Fibroblast of skin of back (primary cell): Measurements from ENCODE around the gene ZNF71.
A peak's percentile ranks its signal among the peaks of the same experiment; 100 is the strongest.
"Not testable (repeated sequence)": the region's sequence is repeated elsewhere in the genome, so short reads cannot be mapped to it uniquely, and the experiment has no call there.

Experiments
- DNase-seq: peaks from one replicate; pipeline ENCODE4 v3.0.0-alpha.2; 2013

ZNF71 gene

DNA sequence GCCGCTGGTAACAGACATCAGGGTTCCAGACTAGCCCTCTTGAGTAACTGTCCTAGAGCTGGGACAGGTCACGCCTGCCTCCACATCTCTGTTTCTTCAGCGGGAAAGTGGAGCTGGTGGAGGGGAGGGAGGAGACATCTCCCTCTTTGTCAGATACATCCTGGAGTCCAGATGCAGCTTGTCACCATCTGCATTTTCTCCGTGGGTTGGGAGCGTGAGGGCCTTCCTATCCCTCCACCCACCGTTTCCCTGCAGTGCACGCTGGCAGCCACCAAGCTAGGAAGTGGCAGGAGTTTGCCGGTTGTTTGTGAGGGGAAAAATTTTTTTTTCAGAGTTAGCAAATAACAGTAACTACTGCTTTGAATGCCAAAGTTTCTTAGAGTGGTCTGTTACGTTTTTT lies 27.9 kb downstream of the ZNF71 start:
- DNase-seq, result no peak

DNA sequence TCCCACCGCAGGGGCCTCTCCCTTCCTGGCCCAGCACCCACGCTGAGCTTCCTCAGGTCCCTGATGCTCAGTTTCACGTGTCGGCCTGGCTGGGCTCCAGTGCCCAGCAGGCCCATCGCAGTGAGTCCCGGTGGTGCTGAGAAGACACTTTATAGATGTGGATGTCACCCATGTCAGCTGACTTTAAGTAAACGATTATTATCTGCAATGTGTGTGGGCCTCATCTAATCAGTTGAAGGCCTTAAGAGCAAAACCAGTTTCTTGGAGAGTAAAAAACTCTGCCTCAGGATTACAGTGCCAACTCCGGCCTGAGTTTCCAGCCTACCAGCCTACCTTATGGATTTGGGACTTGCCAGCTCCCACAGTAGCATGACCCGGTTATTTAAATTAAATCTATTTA lies 30.6 kb downstream of the ZNF71 start:
- no peak for DNase-seq

DNA sequence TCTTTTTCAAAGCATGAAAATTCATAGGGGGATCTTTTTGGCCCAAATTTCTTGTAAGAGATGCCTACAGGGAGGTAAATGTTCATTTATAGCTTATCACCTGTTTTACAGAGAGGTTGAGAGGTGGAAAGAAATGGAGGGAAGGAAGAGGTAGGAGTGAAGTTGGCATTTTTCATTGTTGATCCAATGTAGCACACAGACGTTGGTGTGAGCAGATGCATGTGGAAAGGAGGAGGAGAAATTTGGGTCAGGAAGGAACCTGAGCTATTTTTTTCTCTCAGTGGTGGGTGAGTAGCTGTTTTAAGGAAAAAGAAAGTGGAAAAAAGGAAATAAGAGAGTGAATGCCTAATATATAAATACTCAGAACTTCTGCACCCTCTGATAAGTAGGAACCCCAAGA lies 37.9 kb downstream of the ZNF71 start:
- DNase-seq, result no peak

DNA sequence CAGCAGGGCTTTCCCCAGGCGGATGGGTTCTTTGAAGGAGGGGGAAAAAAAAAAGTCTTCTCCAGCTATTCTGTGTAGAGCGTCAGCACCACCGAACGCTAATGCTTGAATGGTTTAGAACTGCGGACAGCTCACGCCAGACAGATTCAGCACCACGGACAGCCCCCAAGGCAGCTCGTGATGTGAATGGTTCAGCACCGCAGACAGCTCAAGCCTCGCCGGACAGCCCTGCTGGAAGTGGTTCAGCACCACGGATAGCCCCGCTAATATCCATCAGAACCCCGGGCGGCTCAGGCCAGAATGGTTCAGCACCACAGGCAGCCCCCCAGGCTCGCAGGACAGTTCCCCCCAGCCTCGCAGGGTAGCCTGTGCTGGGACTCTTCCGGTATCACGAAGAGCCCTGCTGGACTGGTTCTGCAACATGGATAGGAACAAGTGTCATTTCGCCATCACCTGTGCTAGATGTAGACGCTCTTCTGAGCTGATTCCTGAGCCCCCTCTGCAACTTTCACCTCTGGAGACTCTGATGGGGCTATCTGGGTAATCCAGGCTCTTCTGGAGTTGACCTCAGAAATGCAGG lies 43.0 kb downstream of the ZNF71 start:
- DNase-seq, result peak; percentile 73

DNA sequence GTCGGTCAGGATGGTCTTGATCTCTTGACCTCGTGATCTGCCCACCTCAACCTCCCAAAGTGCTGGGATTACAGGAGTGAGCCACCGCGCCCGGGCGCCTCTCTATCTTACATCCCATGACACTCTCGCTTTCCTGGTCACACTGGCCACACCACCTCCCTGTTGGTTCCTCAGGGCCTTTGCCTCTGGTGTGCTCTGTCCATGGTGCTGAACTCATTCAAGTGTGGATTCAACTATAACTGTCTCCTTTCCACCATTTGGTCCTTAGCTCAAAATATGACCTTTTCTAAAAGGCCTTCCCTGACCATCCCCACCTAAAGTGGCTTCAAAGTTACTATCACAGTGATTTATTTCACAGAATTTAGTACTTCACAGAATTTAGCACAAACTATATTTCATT lies 44.1 kb downstream of the ZNF71 start:
- DNase-seq, result peak; percentile 19

DNA sequence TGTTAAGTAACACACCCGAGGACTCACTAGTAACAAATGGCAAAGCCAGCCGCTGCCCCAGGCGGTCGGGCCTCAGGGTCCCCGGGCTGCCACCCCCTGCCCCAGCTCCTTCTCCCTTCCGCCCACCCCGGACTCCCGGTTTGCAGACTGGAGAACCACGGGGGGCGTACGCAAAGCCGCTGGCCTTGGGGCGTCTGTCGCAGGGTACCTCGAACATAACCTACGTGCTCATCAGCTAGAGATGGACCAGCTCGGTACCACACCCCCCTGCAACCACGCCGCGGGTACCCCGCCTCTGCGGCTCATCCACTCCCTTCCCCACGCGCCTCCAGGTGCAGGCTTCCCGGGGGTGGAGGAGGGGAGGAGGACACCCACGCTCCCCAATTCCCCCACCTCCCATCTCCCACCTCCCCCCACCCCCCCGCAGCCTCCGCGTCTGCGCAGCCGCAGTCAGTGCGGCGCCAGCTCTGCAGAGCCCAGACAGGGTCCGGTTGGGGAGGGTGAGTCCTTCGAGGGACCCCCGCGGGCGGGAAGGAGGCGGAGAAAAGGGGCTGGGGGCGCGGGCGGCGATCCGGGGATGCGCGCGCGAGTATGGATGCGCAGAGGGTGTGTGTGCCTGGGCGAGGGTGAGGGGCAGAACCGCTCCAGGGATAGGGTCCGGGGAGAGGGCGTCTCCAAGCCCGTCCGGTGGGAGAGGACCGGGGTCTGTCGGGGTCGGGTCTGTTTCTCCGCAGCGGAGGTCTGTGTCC lies 47.8 kb downstream of the ZNF71 start, which contains the start of gene SMIM17:
Gene SMIM17, plus strand, starts transcription at position 449 of the 749 bp plus-strand sequence. CDS start 2,509 bp downstream, outside the sequence.
- DNase-seq, result no peak

DNA sequence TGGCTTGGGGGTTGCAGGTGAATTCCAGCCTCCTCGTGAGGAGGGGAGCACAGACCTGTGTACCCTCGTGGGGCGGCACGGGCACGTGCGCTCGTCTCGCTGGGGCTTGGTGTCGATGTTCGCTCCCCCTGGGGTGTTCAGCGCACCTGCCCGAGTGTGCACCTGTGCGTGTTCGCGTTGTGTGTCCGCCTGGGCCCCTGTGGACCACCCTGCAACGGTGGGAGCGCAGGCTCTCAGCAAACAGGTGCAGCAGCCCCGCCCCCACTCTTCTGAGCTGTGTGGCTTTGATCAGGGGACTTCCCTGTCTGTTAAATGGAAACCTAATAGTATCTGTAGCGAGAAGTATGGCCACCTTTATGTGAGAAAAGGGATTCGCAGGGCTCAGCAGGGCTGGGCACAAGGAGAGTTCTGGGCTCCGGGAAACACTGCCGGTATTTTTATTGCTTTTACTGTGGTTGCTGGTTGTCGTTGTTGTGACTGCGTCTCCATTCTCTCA lies 48.4 kb downstream of the ZNF71 start:
- no peak for DNase-seq

DNA sequence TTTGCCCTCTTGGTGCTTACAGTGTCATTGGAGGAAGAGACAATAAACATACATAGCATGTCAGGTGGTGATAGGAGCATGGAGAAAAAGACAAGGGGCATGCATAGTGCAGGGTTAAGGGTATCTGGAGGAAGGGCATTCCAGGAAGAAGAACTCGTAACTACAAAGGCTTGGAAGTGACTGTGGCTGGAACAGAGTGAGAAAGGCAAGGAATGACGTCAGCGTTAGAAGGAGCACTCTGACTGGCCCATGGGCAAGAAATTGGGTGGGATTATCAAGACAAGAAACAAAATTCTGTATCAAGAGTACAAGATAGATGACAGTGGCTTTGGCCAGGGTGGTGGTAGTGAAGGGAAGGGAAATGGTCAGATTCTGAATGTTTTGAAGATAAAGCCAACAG lies 59.0 kb downstream of the ZNF71 start:
- no peak for DNase-seq

DNA sequence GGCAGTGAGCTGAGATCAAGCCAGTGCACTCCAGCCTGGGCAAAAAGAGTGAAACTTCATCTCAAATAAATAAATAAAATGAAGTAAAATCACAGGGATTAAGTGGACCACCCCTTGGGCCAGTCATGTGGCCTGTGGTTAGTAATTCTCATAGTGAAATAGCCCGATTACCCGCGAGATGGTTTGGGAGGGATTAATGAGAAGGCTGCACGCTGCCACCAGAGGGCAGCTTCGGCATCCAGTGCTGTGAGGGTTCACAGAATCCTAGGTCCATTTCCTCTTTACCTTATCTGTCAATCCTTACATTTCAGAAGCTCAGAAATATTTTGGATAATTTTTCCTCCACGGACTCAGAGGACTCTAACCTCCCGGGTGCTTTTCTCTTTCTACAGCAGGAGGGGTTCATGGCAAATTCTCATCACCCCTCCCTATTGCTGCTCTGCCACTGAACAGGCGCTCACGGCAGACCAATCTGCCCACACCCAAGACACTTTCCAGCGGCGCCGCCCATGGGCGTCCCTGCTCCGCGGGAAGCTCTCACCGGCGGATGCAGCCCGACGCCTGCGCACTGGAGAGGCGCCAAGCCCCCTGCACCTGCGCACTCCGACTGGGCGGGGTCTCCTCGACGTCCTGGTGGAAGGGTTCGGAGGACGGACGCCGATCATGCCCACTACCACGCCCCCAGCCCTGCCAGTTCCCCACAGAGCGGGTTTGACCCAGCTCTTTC lies 65.4 kb downstream of the ZNF71 start:
- no peak for DNase-seq

DNA sequence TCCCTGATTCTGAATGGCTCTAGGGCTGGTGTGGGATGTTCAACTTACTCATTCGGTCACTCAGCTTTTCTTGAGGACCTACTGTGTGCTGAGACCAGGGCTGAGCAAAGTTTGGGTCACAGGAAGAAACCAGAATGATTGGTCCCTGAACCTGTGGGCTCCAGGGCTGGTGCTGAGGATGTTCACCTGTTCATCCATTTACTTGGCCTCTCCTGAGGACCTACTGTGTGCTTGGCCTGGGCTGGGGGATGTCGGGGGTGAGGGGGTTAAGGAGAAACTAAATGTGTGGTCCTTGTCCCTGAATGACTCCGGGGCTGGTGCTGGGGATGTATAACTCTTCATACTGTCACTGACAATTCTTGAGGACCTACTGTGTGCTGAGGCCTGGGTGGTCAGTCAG lies 66.1 kb downstream of the ZNF71 start:
- DNase-seq, result no peak

DNA sequence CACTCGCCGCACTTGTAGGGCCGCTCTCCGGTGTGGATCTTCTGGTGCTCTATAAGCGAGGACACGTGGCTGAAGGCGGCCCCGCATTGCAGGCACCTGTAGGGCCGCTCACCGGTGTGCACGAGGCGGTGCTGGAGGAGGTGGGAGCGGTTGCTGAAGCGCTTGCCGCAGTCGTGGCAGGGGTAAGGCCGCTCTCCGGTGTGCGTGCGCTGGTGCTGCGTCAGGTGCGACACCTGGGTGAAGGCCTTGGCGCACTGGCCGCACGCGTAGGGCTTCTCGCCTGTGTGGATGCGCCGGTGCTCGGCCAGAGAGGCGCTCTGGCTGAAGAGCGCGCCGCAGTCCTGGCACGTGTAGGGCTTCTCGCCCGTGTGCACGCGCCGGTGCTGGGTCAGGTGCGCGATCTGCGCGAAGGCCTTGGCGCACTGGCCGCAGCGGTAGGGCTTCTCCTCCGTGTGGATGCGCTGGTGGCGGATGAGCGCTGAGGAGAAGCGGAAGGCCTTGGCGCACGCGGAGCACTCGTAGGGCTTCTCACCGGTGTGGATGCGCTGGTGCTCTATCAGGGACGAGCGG lies 68.9 kb downstream of the ZNF71 start:
- no peak for DNase-seq

DNA sequence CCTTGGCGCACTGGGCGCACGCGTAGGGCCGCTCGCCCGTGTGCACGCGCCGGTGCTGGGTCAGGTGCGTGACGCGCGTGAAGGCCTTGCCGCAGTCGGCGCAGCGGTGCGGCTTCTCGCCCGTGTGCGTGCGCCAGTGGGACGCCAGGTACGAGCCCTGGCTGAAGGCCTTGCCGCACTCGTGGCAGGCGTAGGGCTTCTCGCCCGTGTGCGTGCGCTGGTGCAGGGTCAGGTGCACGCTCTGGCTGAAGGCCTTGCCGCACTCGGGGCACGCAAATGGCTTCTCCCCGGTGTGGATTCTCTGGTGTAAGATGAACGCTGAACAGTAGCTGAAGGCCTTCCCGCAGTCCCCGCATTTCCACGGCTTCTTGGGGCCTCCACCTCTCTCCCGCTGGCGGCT lies 69.4 kb downstream of the ZNF71 start:
- no peak for DNase-seq

DNA sequence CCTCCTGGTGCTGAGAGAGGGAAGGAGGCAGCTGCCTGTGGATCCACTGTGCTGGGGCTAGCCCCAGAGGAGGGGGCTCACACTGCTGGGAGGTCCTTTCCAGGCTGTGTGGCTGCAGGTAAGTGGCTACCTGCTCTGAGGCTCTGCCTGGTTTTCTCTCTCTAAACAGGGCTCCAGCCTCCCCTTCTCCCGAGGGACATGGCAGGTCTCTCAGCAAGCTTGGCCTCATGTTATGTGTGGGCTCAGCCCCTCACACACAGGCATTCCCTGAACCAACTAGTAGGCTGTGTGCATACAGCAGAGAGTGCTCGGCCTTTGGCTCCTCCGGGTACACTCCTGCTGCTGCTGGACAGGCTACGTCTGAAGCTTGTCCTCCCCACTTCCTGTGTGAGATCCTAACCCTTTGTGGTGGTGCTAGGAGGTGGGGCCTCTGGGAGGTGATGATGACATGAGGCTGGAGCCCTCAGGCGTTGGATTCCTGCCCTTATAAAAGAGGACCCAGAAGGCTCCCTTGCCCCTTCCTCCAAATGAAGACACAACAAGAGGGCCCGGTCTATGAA lies 72.3 kb downstream of the ZNF71 start:
- no peak for DNase-seq

DNA sequence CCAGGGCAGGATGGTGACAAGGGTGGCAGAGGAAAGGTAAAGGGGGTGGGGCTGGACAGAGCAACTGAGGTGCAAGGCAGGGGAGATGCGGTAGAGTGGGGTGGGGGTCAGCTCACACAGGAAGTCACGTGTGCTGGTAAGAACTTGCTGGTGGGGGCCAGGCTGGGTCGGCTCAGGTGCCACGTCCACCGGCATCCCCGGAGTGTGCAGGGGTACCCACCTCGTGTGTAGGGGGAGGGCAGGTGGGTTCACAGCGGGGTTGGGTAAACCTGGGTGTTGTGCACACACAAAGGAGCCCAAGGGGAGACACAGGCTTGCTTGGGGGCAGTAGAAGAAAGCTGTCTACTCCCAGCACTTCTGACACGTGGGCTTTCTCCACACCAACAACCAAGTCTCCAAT lies 73.6 kb downstream of the ZNF71 start:
- no peak for DNase-seq

DNA sequence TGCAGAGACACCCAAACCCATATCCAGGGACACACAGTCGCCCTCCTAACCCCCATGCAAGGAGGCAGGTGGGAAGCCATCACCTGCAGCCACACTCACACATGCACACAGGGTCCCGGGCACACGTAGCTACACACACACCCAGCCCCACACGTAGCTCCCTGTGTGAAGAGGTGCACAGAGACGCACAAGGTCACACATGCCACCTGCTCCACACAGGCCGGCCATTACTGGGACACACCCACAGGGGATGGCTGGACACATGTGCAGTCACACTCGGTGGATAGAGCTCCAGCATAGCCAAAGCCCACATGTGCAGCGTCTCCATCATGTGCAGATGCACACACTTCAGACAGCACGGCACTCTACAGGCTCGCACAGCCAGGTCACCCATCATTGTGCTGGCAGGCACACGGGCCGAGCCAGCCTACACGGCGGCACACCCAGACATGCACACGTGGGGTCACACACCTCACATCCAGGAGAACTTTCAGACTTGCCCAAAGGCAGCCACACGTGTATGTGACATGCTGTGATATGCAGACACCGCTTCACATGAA lies 75.4 kb downstream of the ZNF71 start:
- no peak for DNase-seq

DNA sequence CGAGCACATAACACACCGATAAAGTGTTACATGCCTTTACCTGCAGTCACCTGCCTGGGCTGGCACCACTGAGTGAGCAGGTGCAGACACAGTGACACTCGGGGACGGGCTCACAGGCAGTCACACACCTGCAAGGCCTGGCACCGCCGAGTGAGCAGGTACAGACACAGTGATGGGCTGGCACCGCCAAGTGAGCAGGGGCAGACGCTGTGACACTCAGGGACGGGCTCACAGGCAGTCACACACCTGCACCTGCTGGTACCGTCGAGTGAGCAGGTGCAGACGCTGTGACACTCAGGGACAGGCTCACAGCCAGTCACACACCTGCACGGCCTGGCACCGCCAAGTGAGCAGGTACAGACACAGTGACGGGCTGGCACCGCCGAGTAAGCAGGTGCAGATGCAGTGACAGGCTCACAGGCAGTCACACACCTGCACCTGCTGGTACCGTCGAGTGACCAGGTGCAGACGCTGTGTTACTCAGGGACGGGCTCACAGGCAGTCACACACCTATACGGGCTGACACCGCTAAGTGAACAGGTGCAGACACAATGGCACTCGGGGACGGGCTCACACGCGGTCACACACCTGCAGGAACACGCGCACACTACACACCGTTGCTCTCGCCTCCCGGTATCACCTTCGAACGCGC lies 76.0 kb downstream of the ZNF71 start:
- no peak for DNase-seq

DNA sequence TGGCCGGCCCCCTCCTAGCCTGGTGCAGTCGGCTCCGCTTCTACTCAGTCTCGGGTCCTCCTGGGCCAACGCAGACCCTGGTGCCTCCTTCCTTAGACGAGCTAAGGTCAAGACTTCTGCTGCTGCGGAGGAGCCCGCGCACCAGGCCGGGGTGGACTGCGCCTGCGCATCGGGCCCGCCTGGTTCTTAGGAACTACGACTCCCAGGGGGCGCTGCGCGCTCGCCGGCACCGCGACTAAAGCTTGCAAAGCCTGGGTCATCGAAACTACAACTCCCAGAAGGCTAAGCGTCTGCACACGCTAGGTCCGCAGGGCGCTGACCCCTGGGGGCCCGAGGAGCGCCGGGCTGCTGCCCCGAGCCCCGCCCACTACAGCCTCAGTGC lies 76.5 kb downstream of the ZNF71 start, which contains the start of gene ZNF835:
Gene ZNF835, minus strand, starts transcription at position 145 of the 382 bp plus-strand sequence. CDS start 6,559 bp downstream, outside the sequence.
- peak; percentile 29 for DNase-seq

DNA sequence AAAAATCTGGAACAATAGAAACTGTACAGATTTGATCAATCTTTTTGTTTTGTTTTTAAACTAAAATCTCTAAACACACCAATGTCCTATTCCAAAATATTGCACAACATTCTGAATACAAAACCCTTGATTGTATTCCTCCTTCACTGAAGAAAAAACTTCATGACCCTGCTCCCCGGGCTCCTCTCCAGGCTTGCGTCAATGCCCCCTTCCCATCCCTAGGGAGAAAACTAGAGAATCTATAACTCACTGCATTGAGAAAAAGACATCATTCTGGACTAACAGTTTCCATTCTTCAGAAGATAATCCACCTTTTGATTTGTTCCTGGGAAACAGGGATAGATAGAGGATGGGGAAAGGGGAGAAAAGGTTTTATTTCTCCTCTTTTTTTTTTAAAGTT lies 77.5 kb downstream of the ZNF71 start:
- DNase-seq, result not testable (repeated sequence)
